BE2C (cell line): Measurements from ENCODE around the gene CSTA.

Experiments used
- DNase-seq: peaks from one replicate; pipeline ENCODE4 v3.0.0-alpha.2; 2020
- H3K27me3 ChIP-seq: fragments of 250-450 bp; sonication (Bioruptor Pico); 2 replicates; pipeline ENCODE4 v1.5.1; 2020; ENCODE audit warnings: mild to moderate bottlenecking
- H3K36me3 ChIP-seq: fragments of 250-450 bp; sonication (Bioruptor Pico); 2 replicates; pipeline ENCODE4 v1.5.1; 2020; ENCODE audit warnings: mild to moderate bottlenecking
- H3K4me1 ChIP-seq: fragments of 250-450 bp; sonication (Bioruptor Pico); 2 replicates; pipeline ENCODE4 v1.5.1; 2020
- H3K4me3 ChIP-seq: 2 replicates; pipeline ENCODE4 v1.5.1; 2011; ENCODE audit warnings: low read depth, low read length
- H3K9me3 ChIP-seq: fragments of 250-450 bp; sonication (Bioruptor Pico); 2 replicates; pipeline ENCODE4 v1.5.1; 2020
- TF ChIP-seq, protein P1 (sequence below): IDR thresholded peaks from 2 replicates; pipeline ENCODE4 v1.5.1; 2012; ENCODE audit warnings: mild to moderate bottlenecking, low read depth, low read length

CSTA gene

DNA sequence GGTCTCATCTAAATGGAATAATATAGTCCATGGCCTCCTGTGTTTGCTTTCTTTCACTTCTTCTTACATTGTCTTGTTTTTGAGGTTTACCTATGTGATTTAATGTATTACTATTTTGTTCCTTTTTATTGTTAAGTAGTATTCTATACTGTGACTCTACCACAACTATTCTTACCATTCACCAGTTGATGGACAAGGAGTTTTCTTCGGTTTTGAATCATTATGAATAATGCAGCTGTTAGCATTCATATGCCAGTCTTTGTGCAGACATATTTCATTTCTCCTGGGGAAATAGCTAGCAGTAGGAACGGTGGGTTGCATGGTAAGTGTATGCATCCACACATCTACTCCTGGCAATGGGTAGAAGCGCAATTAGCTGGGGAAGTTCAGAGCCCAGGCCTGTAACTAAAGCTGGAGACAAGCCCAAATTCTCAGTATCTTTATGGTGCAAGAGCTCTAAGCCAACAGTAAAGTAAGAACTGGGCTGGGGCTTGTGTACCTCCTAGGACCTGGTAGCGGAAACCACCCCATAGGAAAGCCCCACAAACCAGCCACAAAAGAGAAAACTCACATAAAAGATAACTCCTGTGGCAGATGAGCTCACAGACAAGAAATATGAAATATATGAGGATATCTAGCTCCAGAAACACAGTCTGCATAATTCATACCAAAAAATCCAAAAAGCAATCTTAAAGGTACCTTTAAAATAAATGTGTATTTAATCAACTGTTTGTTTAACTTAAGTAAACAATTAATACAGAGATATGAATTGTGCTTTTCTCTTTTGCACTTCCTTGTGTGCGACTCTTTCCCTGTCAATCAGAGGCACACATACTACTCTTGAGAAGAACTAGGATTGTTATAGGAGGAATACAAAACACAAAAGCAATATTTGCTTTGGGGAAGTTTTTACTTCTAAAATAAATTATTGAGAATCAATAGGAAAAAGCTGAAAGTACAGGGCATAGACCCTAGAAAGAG is 2.7 kb upstream of the CSTA start:
- peaks cover 7% of the 10 kb centered on the region for H3K27me3 ChIP-seq
- no peak overlapping the region for H3K4me3 ChIP-seq
- TF ChIP-seq, protein P1, sequence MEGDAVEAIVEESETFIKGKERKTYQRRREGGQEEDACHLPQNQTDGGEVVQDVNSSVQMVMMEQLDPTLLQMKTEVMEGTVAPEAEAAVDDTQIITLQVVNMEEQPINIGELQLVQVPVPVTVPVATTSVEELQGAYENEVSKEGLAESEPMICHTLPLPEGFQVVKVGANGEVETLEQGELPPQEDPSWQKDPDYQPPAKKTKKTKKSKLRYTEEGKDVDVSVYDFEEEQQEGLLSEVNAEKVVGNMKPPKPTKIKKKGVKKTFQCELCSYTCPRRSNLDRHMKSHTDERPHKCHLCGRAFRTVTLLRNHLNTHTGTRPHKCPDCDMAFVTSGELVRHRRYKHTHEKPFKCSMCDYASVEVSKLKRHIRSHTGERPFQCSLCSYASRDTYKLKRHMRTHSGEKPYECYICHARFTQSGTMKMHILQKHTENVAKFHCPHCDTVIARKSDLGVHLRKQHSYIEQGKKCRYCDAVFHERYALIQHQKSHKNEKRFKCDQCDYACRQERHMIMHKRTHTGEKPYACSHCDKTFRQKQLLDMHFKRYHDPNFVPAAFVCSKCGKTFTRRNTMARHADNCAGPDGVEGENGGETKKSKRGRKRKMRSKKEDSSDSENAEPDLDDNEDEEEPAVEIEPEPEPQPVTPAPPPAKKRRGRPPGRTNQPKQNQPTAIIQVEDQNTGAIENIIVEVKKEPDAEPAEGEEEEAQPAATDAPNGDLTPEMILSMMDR: no peak
- no peak for DNase-seq
- H3K9me3 ChIP-seq: no peaks in the 10 kb centered on the region; the same call in 1 of the 2 replicates
- no peaks in the 10 kb centered on the region for H3K4me1 ChIP-seq
- H3K36me3 ChIP-seq: no peaks in the 10 kb centered on the region

DNA sequence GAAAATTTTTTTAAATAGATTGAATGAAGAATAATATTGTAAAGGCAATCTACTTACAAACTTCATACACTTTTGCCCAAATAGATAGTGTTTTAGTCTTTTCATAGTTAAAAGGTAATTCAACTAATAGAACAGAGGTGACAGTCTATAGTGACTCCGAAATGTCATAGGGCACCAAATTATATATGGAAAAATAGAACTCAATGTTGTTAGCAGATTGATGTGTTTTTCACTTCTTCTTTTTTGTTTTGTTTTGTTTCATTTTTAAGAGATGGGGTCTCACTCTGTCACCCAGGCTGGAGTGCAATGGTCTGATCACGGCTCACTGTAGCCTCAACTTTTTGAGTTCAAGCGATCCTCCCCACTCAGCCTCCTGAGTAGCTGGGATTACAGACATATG is 721 bp downstream of the CSTA start:
- DNase-seq: no peak
- Histone ChIP-seq H3K36me3 (no peaks in the 10 kb centered on the region), H3K4me3 (no peak overlapping the region), H3K9me3 (no peaks in the 10 kb centered on the region), H3K27me3 (peaks cover 3% of the 10 kb centered on the region), H3K4me1 (no peaks in the 10 kb centered on the region)
- TF ChIP-seq, protein P1: no peak

GRCh38 chr3:122331886-122332285 is 6.8 kb downstream of the CSTA start:
- no peaks in the 10 kb centered on the region for H3K36me3 ChIP-seq
- H3K4me3 ChIP-seq: no peak overlapping the region
- no peaks in the 10 kb centered on the region for H3K4me1 ChIP-seq
- peaks cover 18% of the 10 kb centered on the region; the same call in 1 of the 2 replicates for H3K27me3 ChIP-seq
- DNase-seq: no peak
- TF ChIP-seq, protein P1: no peak
- H3K9me3 ChIP-seq: no peaks in the 10 kb centered on the region

GRCh38 chr3:122332551-122332950 is 7.5 kb downstream of the CSTA start:
- H3K4me3 ChIP-seq: no peak overlapping the region
- TF ChIP-seq, protein P1: no peak
- H3K9me3 ChIP-seq: no peaks in the 10 kb centered on the region
- no peak for DNase-seq
- H3K27me3 ChIP-seq: peaks cover 22% of the 10 kb centered on the region; the same call in 1 of the 2 replicates
- no peaks in the 10 kb centered on the region for H3K36me3 ChIP-seq
- H3K4me1 ChIP-seq: no peaks in the 10 kb centered on the region

DNA sequence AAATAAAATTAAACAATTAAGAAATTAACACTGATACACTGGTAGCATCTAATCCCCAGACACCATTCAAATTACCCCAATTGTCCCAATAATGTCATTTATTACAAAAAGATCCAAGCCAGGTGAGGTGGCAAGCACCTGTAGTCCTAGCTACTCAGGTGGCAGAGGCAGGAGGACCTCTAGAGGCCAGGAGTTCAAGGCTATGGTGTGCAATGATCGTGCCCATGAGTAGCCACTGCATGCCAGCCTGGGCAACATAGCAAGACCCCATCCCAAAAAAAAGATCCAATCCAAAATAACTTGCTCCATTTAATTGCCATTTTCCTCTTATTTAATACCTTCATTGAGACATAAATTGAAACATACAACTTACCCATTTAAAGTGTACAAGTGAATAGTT is 17.8 kb downstream of the CSTA start:
- TF ChIP-seq, protein P1: no peak

DNA sequence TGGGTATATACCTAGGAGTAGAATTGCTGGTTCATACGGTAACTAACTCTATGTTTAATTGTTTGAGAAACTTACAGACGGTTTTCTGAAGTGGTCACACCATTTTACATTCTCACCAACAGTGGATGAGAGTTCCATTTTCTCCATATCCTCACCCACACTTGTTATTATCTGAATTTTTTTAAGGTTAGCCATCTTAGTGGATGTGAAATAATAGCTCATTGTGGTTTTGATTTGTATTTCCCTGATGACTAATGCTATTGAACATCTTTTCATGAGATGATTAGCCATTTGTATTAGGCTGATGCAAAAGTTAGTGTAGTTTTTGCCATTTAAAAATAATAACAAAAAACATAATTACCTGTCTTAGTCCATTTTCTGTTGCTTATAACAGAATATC is 18.6 kb downstream of the CSTA start:
- Histone ChIP-seq H3K4me1 (no peaks in the 10 kb centered on the region), H3K4me3 (no peak overlapping the region)
- TF ChIP-seq, protein P1: no peak

More for the DNA sequence above, 17.8 kb downstream of the CSTA start:
- peaks cover 9% of the 10 kb centered on the region for H3K27me3 ChIP-seq
- DNase-seq: no peak
- H3K36me3 ChIP-seq: no peaks in the 10 kb centered on the region
- H3K9me3 ChIP-seq: no peaks in the 10 kb centered on the region
- no peaks in the 10 kb centered on the region for H3K4me1 ChIP-seq
- no peak overlapping the region for H3K4me3 ChIP-seq

More for the DNA sequence above, 18.6 kb downstream of the CSTA start:
- no peaks in the 10 kb centered on the region for H3K9me3 ChIP-seq
- H3K27me3 ChIP-seq: peaks cover 9% of the 10 kb centered on the region
- no peak for DNase-seq
- no peaks in the 10 kb centered on the region for H3K36me3 ChIP-seq
